Measurements from ENCODE around the gene ZNF221.
"Not testable (repeated sequence)": the region's sequence is repeated elsewhere in the genome, so short reads cannot be mapped to it uniquely, and the experiment has no call there.

Gene ZNF221

GRCh38 chr19:43950834-43951645, at the start of gene ZNF221:
TSS of gene ZNF221 (plus strand) at chr19:43951228. CDS start at chr19:43962727, 11,499 bp downstream.
- DNase-seq (ENCODE audit: low read depth) = peak; percentile 34

GRCh38 chr19:43901395-43902390, 49.3 kb upstream of the ZNF221 start:
- DNase-seq (ENCODE audit: low read depth) = peak; percentile 30

GRCh38 chr19:43902399-43902798, 48.6 kb upstream of the ZNF221 start:
- DNase-seq (ENCODE audit: low read depth) = no peak

- DNase-seq (ENCODE audit: low read depth) = no peak
Measured at GRCh38 chr19:43905897-43906296, 45.1 kb upstream of the ZNF221 start.

- no peak for DNase-seq (ENCODE audit: low read depth)
Measured at GRCh38 chr19:43906774-43907173, 44.3 kb upstream of the ZNF221 start.

- no peak for DNase-seq (ENCODE audit: low read depth)
Measured at GRCh38 chr19:43908659-43909058, 42.4 kb upstream of the ZNF221 start.

GRCh38 chr19:43910884-43911283, 40.1 kb upstream of the ZNF221 start:
- no peak for DNase-seq (ENCODE audit: low read depth)

- no peak for DNase-seq (ENCODE audit: low read depth)
Measured at GRCh38 chr19:43913383-43913782, 37.6 kb upstream of the ZNF221 start.

GRCh38 chr19:43914051-43914450, 37.0 kb upstream of the ZNF221 start:
- DNase-seq (ENCODE audit: low read depth) = no peak

- DNase-seq (ENCODE audit: low read depth) = no peak
Measured at GRCh38 chr19:43923875-43924274, 27.2 kb upstream of the ZNF221 start.

- DNase-seq (ENCODE audit: low read depth) = no peak
Measured at GRCh38 chr19:43928820-43929219, 22.2 kb upstream of the ZNF221 start.

- DNase-seq (ENCODE audit: low read depth) = no peak
Measured at GRCh38 chr19:43934055-43934984, 16.7 kb upstream of the ZNF221 start.

GRCh38 chr19:43934985-43935708, 15.9 kb upstream of the ZNF221 start, which contains the start of gene ZNF45:
TSS of gene ZNF45 (minus strand) at chr19:43935282. CDS start at chr19:43922185, 13,097 bp downstream.
- peak; percentile 79 for DNase-seq (ENCODE audit: low read depth)

- DNase-seq (ENCODE audit: low read depth) = no peak
Measured at GRCh38 chr19:43936188-43936587, 14.8 kb upstream of the ZNF221 start.

GRCh38 chr19:43939557-43940260, 11.3 kb upstream of the ZNF221 start:
- DNase-seq (ENCODE audit: low read depth) = no peak

GRCh38 chr19:43940719-43941118, 10.3 kb upstream of the ZNF221 start:
- DNase-seq (ENCODE audit: low read depth) = no peak

- no peak for DNase-seq (ENCODE audit: low read depth)
Measured at GRCh38 chr19:43941209-43941608, 9.8 kb upstream of the ZNF221 start.

- not testable (repeated sequence) for DNase-seq (ENCODE audit: low read depth)
Measured at GRCh38 chr19:43947412-43947811, 3.6 kb upstream of the ZNF221 start.

GRCh38 chr19:43949803-43950202, 1.2 kb upstream of the ZNF221 start:
- DNase-seq (ENCODE audit: low read depth) = not testable (repeated sequence)

GRCh38 chr19:43956827-43957226, 5.8 kb downstream of the ZNF221 start:
- DNase-seq (ENCODE audit: low read depth) = no peak

Measured in activated gamma-delta T cell treated with anti-CD3 and anti-CD28 coated beads, Interleukin-2, amount 50 U/mL, for 16 hours (primary cell).